IMR-90 (cell line): ENCODE measurements around the gene RERE. TPM values are rescaled to one million over a fixed set of nuclear protein-coding genes. Genes with fewer than 3 reads are reported as not detected.

Experiments
- ATAC-seq: fragments of 200-7000 bp; cut with Tn5 transposase; 2 replicates; pipeline ENCODE4 v1.9.1; 2020; ENCODE audit warnings: low read depth, mild to moderate bottlenecking, moderate library complexity
- BruUV-seq: library from RNA; stranded (reverse); fragments of 400-500 nt; replicated peaks from 2 replicates; lab custom pipeline; 2021; lab: Mats Ljungman, UMichigan
- CTCF ChIA-PET: fragments of 300-600 bp; formaldehyde crosslinking; extraction: SDS; loops from one replicate; lab custom pipeline; 2021; ENCODE audit warnings: antibody characterized with exemption; lab: Yijun Ruan, JAX
- POLR2A ChIA-PET: fragments of 300-600 bp; sonication (Branson Sonifier 250); formaldehyde crosslinking; loops from one replicate; lab custom pipeline; 2022; ENCODE audit warnings: antibody characterized with exemption; ENCODE audit not compliant: unreplicated experiment; lab: Charles Lee
- DNase-seq: peaks from one replicate; pipeline ENCODE4 v3.0.0; 2013
- H2AFZ ChIP-seq: replicated peaks from 2 replicates; pipeline ENCODE3; 2013; ENCODE audit warnings: low read length, mild to moderate bottlenecking; ENCODE audit not compliant: poor library complexity
- H2AK5ac ChIP-seq: 2 replicates; pipeline ENCODE4 v1.6.1; 2013; ENCODE audit warnings: low read depth, low read length, inconsistent platforms
- H2AK9ac ChIP-seq: replicated peaks from 2 replicates; pipeline ENCODE3; 2013; ENCODE audit warnings: mild to moderate bottlenecking, low read depth, low read length, moderate library complexity; ENCODE audit not compliant: poor library complexity
- H2BK120ac ChIP-seq: 2 replicates; pipeline ENCODE4 v1.6.1; 2013; ENCODE audit warnings: low read depth, low read length, inconsistent platforms
- H2BK15ac ChIP-seq: 3 replicates; pipeline ENCODE4 v1.6.1; 2013; ENCODE audit warnings: low read depth, low read length, inconsistent platforms
- H2BK20ac ChIP-seq: 2 replicates; pipeline ENCODE4 v1.6.1; 2013; ENCODE audit warnings: low read depth, mild to moderate bottlenecking, inconsistent platforms, low read length, moderate library complexity
- H2BK5ac ChIP-seq: 2 replicates; pipeline ENCODE4 v1.6.1; 2013; ENCODE audit warnings: mild to moderate bottlenecking, low read depth, low read length, inconsistent platforms; ENCODE audit not compliant: poor library complexity, severe bottlenecking
- H3K14ac ChIP-seq: replicated peaks from 2 replicates; pipeline ENCODE4 v1.6.1; 2013; ENCODE audit warnings: low read depth, low read length, inconsistent platforms
- H3K18ac ChIP-seq: 2 replicates; pipeline ENCODE4 v1.6.1; 2013; ENCODE audit warnings: low read depth, low read length, control low read depth
- H3K23ac ChIP-seq: 2 replicates; pipeline ENCODE4 v1.6.1; 2013; ENCODE audit warnings: low read depth, low read length, inconsistent platforms
- H3K27ac ChIP-seq: 2 replicates; pipeline ENCODE4 v1.5.1; 2013; ENCODE audit warnings: mild to moderate bottlenecking, control low read depth, low read length; ENCODE audit not compliant: insufficient read depth
- H3K27me3 ChIP-seq: 2 replicates; pipeline ENCODE4 v1.6.1; 2013; ENCODE audit warnings: low read length; ENCODE audit not compliant: control insufficient read depth, insufficient read depth
- H3K36me3 ChIP-seq: 2 replicates; pipeline ENCODE4 v1.6.1; 2013; ENCODE audit warnings: low read length, mixed read lengths; ENCODE audit not compliant: control insufficient read depth, insufficient read depth
- H3K4ac ChIP-seq: 2 replicates; pipeline ENCODE4 v1.6.1; 2013; ENCODE audit warnings: low read depth, low read length, inconsistent platforms
- H3K4me1 ChIP-seq: 2 replicates; pipeline ENCODE4 v1.6.1; 2013; ENCODE audit warnings: low read length, mixed read lengths; ENCODE audit not compliant: control insufficient read depth, insufficient read depth
- H3K4me2 ChIP-seq: 2 replicates; pipeline ENCODE4 v1.6.1; 2013; ENCODE audit warnings: low read depth, mild to moderate bottlenecking, control low read depth, low read length, moderate library complexity
- H3K4me3 ChIP-seq: 2 replicates; pipeline ENCODE4 v1.5.1; 2013; ENCODE audit warnings: low read depth, mild to moderate bottlenecking, control low read depth, low read length, moderate library complexity; ENCODE audit not compliant: insufficient read depth
- H3K56ac ChIP-seq: 2 replicates; pipeline ENCODE4 v1.6.1; 2013; ENCODE audit warnings: low read length, inconsistent platforms; ENCODE audit not compliant: insufficient read depth; ENCODE audit errors: extremely low read depth
- H3K79me1 ChIP-seq, 2 experiments: 2 replicates each; pipeline ENCODE4 v1.6.1; 2013; ENCODE audit warnings: low read length in 2 of 2, inconsistent platforms in 1 of 2, low read depth in 1 of 2
- H3K9ac ChIP-seq: 2 replicates; pipeline ENCODE4 v1.6.1; 2013; ENCODE audit warnings: low read depth, low read length, control low read depth
- H3K9me1 ChIP-seq: 2 replicates; pipeline ENCODE4 v1.6.1; 2013; ENCODE audit warnings: low read length, inconsistent platforms; ENCODE audit not compliant: insufficient read depth
- H3K9me3 ChIP-seq: 2 replicates; pipeline ENCODE4 v1.6.1; 2013; ENCODE audit warnings: low read length; ENCODE audit not compliant: control insufficient read depth, insufficient read depth
- H4K20me1 ChIP-seq: 2 replicates; pipeline ENCODE4 v1.6.1; 2013; ENCODE audit warnings: low read length, inconsistent platforms; ENCODE audit not compliant: insufficient read depth
- H4K5ac ChIP-seq: 2 replicates; pipeline ENCODE4 v1.6.1; 2013; ENCODE audit warnings: mild to moderate bottlenecking, low read depth, low read length, control low read depth
- H4K8ac ChIP-seq, 2 experiments: 2 replicates each; pipeline ENCODE4 v1.6.1; 2013; ENCODE audit warnings: low read depth in 2 of 2, low read length in 2 of 2, control low read depth in 1 of 2, inconsistent platforms in 1 of 2
- H4K91ac ChIP-seq: 2 replicates; pipeline ENCODE4 v1.6.1; 2013; ENCODE audit warnings: low read depth, low read length, inconsistent platforms; ENCODE audit not compliant: insufficient read depth
- CEBPB ChIP-seq: IDR thresholded peaks from 2 replicates; pipeline ENCODE4 v1.6.1; 2012; ENCODE audit warnings: low read depth, low read length, improper control_type of control experiment
- MAZ ChIP-seq: IDR thresholded peaks from 2 replicates; pipeline ENCODE4 v1.6.1; 2012; ENCODE audit warnings: low read depth, mild to moderate bottlenecking, low read length, improper control_type of control experiment, moderate library complexity, borderline replicate concordance
- WGBS, 2 experiments: methylation state at CpG; one replicate each; pipeline versions ENCODE4 v1.1.5 to v1.1.7; 2013; ENCODE audit warnings: missing lambda C conversion rate in 2 of 2; ENCODE audit not compliant: insufficient read length in 1 of 2; ENCODE audit errors: extremely low coverage in 2 of 2; 5-methylcytosine and 5-hydroxymethylcytosine counted together
- dilution Hi-C: fragments of 300-500 bp; cut with HindIII; formaldehyde crosslinking; loops from one replicate; pipeline ENCODE4 v1.14.3; 2018; ENCODE audit warnings: low sequenced_read_pairs; ENCODE audit not compliant: unreplicated experiment
- in situ Hi-C: fragments of 300-500 bp; cut with MboI; formaldehyde crosslinking; loops from 3 replicates; pipeline ENCODE4 v1.14.3; 2019; ENCODE audit warnings: low sequenced_read_pairs, inconsistent platforms, mixed read lengths
- intact Hi-C: fragments of 100-400 bp; cut with micrococcal nuclease; formaldehyde crosslinking; loops from 2 replicates; pipeline ENCODE4 v1.10.0; 2022
- polyA plus RNA-seq, 3 experiments: library from polyadenylated mRNA; depleted of rRNA; stranded (reverse); fragments of >200 nt; gene quantifications; 2 replicates each; pipeline ENCODE4 v1.2.3, GENCODE V29; 2012; ENCODE audit warnings: low replicate concordance in 1 of 3
- total RNA-seq: library from RNA; depleted of rRNA; stranded (reverse); fragments of >200 nt; gene quantifications from 2 replicates; pipeline ENCODE4 v1.2.3, GENCODE V29; 2012

The RERE gene
- total and polyA plus RNA-seq, 2 of the 4 experiments (the other 2 are of a cell fraction) = 11.5 to 25.1 TPM

DNA sequence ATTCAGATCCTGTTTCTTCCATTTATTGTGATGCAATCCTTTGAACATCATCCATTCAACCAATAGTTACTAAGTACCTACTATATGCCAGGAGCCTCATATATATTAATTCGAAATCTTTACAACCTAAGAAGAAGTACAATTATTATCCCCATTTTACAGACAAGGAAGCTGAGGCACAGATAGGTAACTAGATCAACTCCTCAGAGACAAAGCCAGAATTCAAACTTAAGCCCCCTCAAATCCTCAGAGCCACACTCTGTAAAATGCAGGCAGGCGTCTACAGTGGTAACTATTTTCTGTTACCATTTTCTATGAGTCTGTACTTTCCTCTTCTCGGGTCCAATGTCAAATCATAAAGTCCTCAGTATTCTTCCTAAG, 391.7 kb downstream of the RERE start:
- Histone ChIP-seq H2BK5ac (no peak overlapping the region), H3K9ac (no peak overlapping the region), H3K27ac (no peak overlapping the region), H3K9me1 (peaks cover 13% of the 10 kb centered on the region; the same call in 1 of the 2 replicates), H4K8ac (no peak overlapping the region), H3K23ac (0 out of 2 replicates have a peak overlapping the region, but pooled peaks have one; percentile 23), H3K36me3 (no peaks in the 10 kb centered on the region), H3K14ac (no peak overlapping the region), H2BK120ac (no peak overlapping the region), H4K91ac (no peak overlapping the region), H2BK15ac (no peak overlapping the region), H3K79me1 (peaks cover 24 to 72% of the 10 kb centered on the region in 2 experiments; a peak in 3 of 4 replicates), H3K9me3 (no peaks in the 10 kb centered on the region), H3K4me2 (no peak overlapping the region), H3K4ac (no peak overlapping the region), H4K5ac (no peak overlapping the region), H4K20me1 (peaks cover 19% of the 10 kb centered on the region; the same call in 1 of the 2 replicates), H3K4me3 (no peak overlapping the region), H2AK5ac (0 out of 2 replicates have a peak overlapping the region, but pooled peaks have one; percentile 75), H3K27me3 (no peaks in the 10 kb centered on the region), H3K4me1 (peaks cover 7% of the 10 kb centered on the region), H3K56ac (no peak overlapping the region), H2AFZ (no peak overlapping the region), H2BK20ac (no peak overlapping the region), H3K18ac (no peak overlapping the region), H2AK9ac (no peak overlapping the region)
- DNase-seq (no peak), ATAC-seq (no peak)
- dilution Hi-C loops (no loop called here), intact Hi-C loops (no loop called here), in situ Hi-C loops (no loop called here)
- WGBS, 2 experiments = no CpG with 5 or more reads among the region's 3 CpGs
- TF ChIP-seq MAZ = no peak
- TF ChIP-seq CEBPB = peak; percentile 38; the same call in 1 of the 2 replicates
- no TSS peak for BruUV-seq
- ChIA-PET CTCF (no interaction called here), POLR2A (no interaction called here)
